C1 segment of cervical spinal cord (tissue), 14 donors: ENCODE measurements around the gene OTUB1.
A peak's percentile ranks its signal among the peaks of the same experiment; 100 is the strongest.
"Not testable (repeated sequence)": the region's sequence is repeated elsewhere in the genome, so short reads cannot be mapped to it uniquely, and the experiment has no call there.

ENCODE experiments used
- DNase-seq, 14 donors: peaks; one replicate each; lab custom pipeline; 2025; lab: John Stamatoyannopoulos, UW

Gene OTUB1

GRCh38 chr11:64042301-64042700, 56.1 kb downstream of the OTUB1 start:
- no peak for DNase-seq

- no peak for DNase-seq
Measured at GRCh38 chr11:64043545-64043944, 57.3 kb downstream of the OTUB1 start.

- peak in 9 of 14 donors; percentile 22 to 71 (median 51) for DNase-seq
Measured at GRCh38 chr11:64044730-64045393, 58.6 kb downstream of the OTUB1 start.

GRCh38 chr11:64045700-64046099, 59.5 kb downstream of the OTUB1 start:
- no peak for DNase-seq

- DNase-seq: not testable (repeated sequence)
Measured at GRCh38 chr11:64047373-64047772, 61.1 kb downstream of the OTUB1 start.
